AG08395 (cell line): ENCODE measurements around the gene ALOX5AP.

ENCODE experiments used
- DNase-seq: peaks from one replicate; pipeline ENCODE4 v3.0.0; 2012; ENCODE audit warnings: mixed read lengths, low spot score

Gene ALOX5AP

GRCh38 chr13:30735025-30735871 is at the start of gene ALOX5AP:
Gene ALOX5AP, plus strand, starts transcription at chr13:30735543. Its CDS starts 63 bp downstream, at chr13:30735606.
- DNase-seq, result no peak

GRCh38 chr13:30685987-30686386 is 49.4 kb upstream of the ALOX5AP start:
- DNase-seq, result no peak

GRCh38 chr13:30687601-30688000 is 47.7 kb upstream of the ALOX5AP start:
- no peak for DNase-seq

- no peak for DNase-seq
Measured at GRCh38 chr13:30689752-30690151, 45.6 kb upstream of the ALOX5AP start.

GRCh38 chr13:30690282-30691188 is 44.8 kb upstream of the ALOX5AP start:
- DNase-seq, result peak; percentile 89

GRCh38 chr13:30692113-30692512 is 43.2 kb upstream of the ALOX5AP start:
- DNase-seq, result no peak

GRCh38 chr13:30696278-30697176 is 38.8 kb upstream of the ALOX5AP start:
- DNase-seq, result no peak

GRCh38 chr13:30697177-30697953 is 38.0 kb upstream of the ALOX5AP start:
- no peak for DNase-seq

GRCh38 chr13:30697996-30698401 is 37.3 kb upstream of the ALOX5AP start:
- peak; percentile 54 for DNase-seq

- DNase-seq, result no peak
Measured at GRCh38 chr13:30698488-30699005, 36.8 kb upstream of the ALOX5AP start.

GRCh38 chr13:30700364-30700763 is 35.0 kb upstream of the ALOX5AP start:
- DNase-seq, result no peak

- no peak for DNase-seq
Measured at GRCh38 chr13:30702006-30702405, 33.3 kb upstream of the ALOX5AP start.

GRCh38 chr13:30704596-30704995 is 30.7 kb upstream of the ALOX5AP start:
- DNase-seq, result no peak

- DNase-seq, result no peak
Measured at GRCh38 chr13:30705680-30706079, 29.7 kb upstream of the ALOX5AP start.

GRCh38 chr13:30708541-30708940 is 26.8 kb upstream of the ALOX5AP start:
- no peak for DNase-seq

- DNase-seq, result no peak
Measured at GRCh38 chr13:30710442-30710841, 24.9 kb upstream of the ALOX5AP start.

GRCh38 chr13:30711375-30711774 is 24.0 kb upstream of the ALOX5AP start:
- peak; percentile 24 for DNase-seq

GRCh38 chr13:30711837-30712236 is 23.5 kb upstream of the ALOX5AP start:
- no peak for DNase-seq

- DNase-seq, result no peak
Measured at GRCh38 chr13:30712536-30713532, 22.5 kb upstream of the ALOX5AP start.
